Stimulated activated CD4-positive, alpha-beta T cell treated with anti-CD3 and anti-CD28 coated beads, Interleukin-15, amount 100 ng/mL, for 24 hours (primary cell): ENCODE results near the gene RANBP3L.
"Not testable (repeated sequence)": the region's sequence is repeated elsewhere in the genome, so short reads cannot be mapped to it uniquely, and the experiment has no call there.

Experiments used
- DNase-seq: peaks from one replicate; pipeline ENCODE4 v3.0.0-alpha.2; 2020

Gene RANBP3L

GRCh38 chr5:36301858-36302603 lies at the start of gene RANBP3L:
TSS of gene RANBP3L (minus strand) at chr5:36301902. CDS start at chr5:36301416, 486 bp downstream.
- no peak for DNase-seq

GRCh38 chr5:36346896-36347690 lies 45.4 kb upstream of the RANBP3L start:
- no peak for DNase-seq

- DNase-seq, result no peak
These were observed 43.2 kb upstream of the RANBP3L start for GRCh38 chr5:36344899-36345298.

- DNase-seq, result not testable (repeated sequence)
These were observed 40.0 kb upstream of the RANBP3L start for GRCh38 chr5:36341720-36342119.

- DNase-seq, result no peak
These were observed 35.9 kb upstream of the RANBP3L start for GRCh38 chr5:36337597-36337996.

- DNase-seq, result no peak
These were observed 32.6 kb upstream of the RANBP3L start for GRCh38 chr5:36334315-36334714.

GRCh38 chr5:36332720-36333119 lies 31.0 kb upstream of the RANBP3L start:
- not testable (repeated sequence) for DNase-seq

GRCh38 chr5:36325196-36325595 lies 23.5 kb upstream of the RANBP3L start:
- DNase-seq, result no peak

- no peak for DNase-seq
These were observed 22.5 kb upstream of the RANBP3L start for GRCh38 chr5:36323926-36324781.

- DNase-seq, result no peak
These were observed 11.4 kb upstream of the RANBP3L start for GRCh38 chr5:36312953-36313672.

GRCh38 chr5:36311956-36312355 lies 10.3 kb upstream of the RANBP3L start:
- DNase-seq, result no peak

- no peak for DNase-seq
These were observed 8.4 kb upstream of the RANBP3L start for GRCh38 chr5:36310138-36310537.

- DNase-seq, result peak; percentile 22
These were observed 4.0 kb upstream of the RANBP3L start for GRCh38 chr5:36305571-36306326.

- no peak for DNase-seq
These were observed 2.5 kb upstream of the RANBP3L start for GRCh38 chr5:36304095-36304805.

GRCh38 chr5:36300927-36301540 lies 668 bp downstream of the RANBP3L start:
- no peak for DNase-seq

GRCh38 chr5:36300191-36300926 lies 1.3 kb downstream of the RANBP3L start:
- no peak for DNase-seq

GRCh38 chr5:36298552-36298951 lies 3.1 kb downstream of the RANBP3L start:
- no peak for DNase-seq

- no peak for DNase-seq
These were observed 4.0 kb downstream of the RANBP3L start for GRCh38 chr5:36297653-36298052.

- no peak for DNase-seq
These were observed 15.7 kb downstream of the RANBP3L start for GRCh38 chr5:36285837-36286615.
